Activated T-cell treated with anti-CD3 and anti-CD28 coated beads for 4 hours (primary cell): ENCODE measurements around the gene PLA2G7.
"Not testable (repeated sequence)": the region's sequence is repeated elsewhere in the genome, so short reads cannot be mapped to it uniquely, and the experiment has no call there.

ENCODE experiments used
- DNase-seq: peaks from one replicate; pipeline ENCODE4 v3.0.0-alpha.2; 2020

The PLA2G7 gene

DNA sequence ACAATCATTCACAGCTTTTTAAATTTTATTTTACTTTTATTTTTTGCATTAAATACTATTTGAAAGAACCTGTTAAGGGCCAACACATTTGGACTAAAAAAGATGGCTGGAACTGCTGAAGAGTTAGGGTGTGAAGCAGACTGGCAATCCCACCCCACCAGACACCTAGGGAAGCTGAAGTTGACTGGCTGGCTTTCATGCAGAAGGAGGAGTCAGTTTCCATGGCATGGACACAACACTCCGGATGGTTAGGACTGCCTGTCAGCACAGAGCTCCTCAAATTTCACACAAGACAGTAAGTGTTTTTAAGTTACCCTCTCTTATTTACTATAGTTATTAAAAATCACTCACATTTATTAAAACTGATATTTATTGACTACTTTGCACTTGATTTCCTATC, 11.5 kb upstream of the PLA2G7 start, which contains the start of gene ANKRD66:
Gene ANKRD66, plus strand, starts transcription at position 238 of the 400 bp plus-strand sequence. CDS start 5,016 bp downstream, outside the sequence.
- no peak for DNase-seq

DNA sequence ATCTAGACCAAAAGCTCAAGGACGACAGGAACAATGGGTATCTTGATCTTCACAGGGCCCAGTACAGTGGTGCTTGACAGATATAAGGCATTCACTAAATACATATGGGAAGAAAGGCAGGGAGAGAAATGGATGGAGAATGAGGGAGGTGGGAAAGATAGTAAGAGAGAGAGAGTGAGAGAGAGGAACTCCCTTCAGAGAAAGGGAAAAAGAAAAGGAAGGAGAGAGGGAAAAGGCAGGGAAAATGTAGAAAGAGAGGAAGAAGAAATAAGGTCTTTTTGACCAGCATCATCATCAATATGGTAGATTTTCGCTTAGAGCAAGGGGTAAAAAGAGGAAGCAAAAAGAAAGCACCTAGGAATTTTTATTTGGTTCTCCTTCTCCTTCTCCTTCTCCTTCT, 10.8 kb upstream of the PLA2G7 start:
- no peak for DNase-seq

DNA sequence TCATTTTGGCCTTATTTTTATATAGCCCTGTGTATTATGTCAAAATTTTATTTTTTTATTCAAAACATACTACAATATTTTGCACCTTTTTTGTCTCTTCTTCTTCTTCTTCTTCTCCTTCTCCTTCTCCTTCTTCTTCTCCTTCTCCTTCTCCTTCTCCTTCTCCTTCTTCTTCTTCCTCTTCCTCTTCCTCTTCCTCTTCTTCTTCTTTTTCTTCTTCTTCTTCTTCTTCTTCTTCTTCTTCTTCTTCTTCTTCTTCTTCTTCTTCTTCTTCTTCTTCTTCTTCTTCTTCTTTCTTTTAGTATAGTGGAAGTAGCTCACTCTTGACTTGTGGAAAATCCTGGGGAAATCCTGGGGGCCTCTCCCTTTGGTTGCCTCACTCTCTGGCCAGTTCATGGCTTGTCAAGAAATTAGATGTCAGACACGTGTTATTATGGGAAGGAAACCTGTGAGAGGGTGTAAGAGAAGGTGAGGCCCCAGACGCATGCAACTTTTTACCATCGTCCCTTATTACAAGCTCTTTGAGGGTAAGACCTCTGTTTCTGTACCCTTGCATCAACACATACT, 9.1 kb upstream of the PLA2G7 start:
- not testable (repeated sequence) for DNase-seq

DNA sequence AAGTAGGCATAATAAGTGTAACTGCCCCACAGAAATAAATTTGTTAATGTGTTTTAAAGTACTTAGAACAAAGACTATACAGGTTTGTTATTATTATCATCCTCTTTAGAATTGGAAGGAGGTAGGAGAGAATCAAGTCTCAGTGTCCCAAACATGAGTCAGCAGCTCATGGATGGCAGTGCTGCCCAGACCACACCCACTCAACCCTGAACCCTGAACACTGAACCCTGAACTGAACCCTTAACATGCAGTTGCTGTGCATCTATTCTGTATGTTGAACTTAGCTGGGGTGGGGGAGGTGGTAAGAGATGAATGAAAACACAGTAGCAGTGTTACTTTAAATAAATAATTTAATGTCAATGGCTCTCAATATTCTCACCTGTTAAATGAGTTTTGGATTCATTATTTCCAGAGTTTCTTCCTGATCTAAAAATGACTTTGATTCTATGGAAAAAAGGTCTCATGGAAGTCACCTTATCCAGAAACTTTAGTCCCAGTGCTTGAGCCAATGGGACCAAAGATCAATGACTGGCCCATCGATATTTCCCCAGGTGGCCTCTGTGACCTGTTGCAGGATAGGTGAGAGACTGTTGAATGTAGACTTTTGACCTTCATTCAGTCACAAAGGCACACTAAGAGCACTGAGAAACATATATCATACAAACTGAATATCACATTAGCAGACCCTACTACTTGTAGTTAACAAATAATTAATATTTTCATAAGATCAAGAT, 8.4 kb upstream of the PLA2G7 start:
- DNase-seq = no peak

DNA sequence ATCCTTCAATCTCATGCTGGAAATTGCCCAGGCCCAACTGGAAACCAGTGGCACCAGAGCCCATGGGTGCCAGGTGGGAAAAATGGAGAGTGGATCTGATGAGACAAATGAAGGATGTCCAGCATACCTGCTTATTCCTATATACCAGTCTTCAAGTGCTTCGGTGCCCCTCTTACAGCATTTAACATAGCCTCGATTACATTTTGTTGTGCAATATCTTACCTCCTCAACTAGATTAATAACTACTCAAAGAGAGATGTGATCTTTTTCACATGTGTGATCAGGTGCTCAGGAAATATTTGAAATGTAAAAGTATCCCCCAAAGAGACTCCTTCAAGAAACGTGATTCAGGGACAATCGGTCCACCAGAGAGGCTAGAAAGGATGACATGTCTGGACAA, 6.7 kb upstream of the PLA2G7 start:
- DNase-seq = no peak

DNA sequence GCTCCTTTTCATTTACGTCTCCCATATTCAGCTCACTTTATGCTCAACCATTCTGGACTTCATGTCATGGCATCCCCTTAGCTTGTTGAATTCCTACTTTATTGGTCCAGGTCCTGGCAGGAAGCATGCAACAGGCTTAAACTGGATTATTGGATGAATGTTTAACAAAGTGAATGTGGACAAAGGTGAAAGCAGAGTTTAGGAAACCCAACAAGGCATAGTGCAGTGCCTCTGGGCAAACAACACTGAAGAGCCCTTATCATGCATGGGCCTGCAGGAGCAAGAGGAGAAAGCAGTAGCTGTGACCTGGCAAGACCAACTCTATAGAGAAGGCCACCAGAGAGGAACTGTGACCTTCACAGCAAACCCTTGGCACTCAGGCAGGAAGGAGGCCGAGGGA, 6.3 kb upstream of the PLA2G7 start:
- no peak for DNase-seq

DNA sequence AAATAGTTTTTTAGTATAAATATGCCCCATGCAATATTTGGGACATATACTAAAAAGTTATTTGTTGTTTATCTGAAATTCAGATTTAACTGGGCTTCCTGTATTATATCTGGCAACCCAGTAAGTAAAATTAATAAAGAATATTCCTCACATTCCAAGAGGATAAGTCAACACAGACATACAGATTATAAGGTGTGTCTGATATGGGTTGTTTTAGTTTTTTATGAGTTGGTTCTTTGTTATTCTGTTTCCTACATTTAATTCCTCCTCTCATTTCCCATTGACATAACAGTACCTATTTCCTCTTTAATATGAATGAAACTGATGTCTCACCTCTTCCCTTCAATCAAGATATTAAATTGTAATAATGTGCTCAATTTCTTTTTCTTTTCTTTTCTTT, 1.7 kb upstream of the PLA2G7 start:
- DNase-seq = no peak

DNA sequence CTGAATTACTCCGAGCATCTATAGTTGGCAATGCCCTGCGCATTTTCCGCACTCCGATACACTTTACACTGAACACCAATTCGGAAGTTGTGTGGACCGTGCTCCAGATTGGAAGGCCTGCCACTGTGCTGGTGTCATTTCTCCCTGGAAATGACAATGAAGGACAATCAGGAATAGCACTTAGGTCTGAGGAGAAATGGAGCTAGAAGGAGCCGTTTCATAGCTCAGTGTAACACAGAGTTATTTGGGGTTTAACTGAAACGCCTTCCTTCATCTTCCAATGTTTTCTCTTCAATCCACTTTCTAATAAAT, 501 bp upstream of the PLA2G7 start:
- DNase-seq = no peak

DNA sequence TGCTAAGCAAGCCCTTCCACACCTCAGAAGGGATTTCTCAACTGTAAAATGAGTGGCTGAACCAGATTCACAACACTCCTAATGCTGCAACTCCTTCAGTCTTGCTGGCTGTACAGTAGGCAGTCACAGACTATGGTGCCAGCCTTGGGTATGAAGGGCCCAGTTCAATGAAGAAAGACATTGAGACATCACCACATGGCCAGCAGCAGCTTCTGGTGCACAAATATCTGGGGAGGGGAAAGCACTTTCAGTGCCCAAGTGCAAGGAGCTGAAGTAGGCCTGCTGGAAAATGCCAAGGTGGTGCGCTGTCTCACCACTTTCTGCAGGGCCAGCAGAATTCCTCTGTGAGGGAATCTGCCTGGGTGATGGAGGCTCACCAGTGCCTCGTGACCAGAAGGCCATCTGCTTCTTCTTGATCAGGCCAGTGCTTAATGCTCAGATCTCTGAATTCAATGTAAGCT, 1.8 kb downstream of the PLA2G7 start:
- no peak for DNase-seq

DNA sequence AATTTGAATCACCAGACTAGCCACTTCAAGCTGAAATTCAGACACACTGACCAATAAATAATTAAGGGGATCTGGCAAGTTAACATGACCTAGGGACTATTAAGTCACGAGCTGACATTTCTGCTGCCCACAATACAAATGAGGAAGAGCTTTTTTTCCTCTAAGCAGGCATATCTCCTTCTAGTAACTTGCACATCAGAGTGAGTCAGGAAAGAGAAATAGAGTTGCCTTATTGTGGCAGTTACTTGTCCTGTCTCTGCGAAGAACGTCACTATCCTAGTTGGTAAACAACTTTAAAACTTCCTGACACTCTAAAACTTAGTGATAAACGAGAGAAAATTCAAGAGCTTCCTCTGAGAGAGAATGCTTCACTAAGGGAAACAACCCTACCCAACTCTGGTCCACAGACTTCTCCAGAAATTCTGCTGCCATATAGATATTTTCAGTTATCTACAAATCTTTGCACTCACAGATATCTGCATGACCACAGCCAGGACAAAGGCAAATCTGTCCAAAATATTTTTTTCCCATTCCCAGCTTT, 4.2 kb downstream of the PLA2G7 start:
- DNase-seq = no peak

DNA sequence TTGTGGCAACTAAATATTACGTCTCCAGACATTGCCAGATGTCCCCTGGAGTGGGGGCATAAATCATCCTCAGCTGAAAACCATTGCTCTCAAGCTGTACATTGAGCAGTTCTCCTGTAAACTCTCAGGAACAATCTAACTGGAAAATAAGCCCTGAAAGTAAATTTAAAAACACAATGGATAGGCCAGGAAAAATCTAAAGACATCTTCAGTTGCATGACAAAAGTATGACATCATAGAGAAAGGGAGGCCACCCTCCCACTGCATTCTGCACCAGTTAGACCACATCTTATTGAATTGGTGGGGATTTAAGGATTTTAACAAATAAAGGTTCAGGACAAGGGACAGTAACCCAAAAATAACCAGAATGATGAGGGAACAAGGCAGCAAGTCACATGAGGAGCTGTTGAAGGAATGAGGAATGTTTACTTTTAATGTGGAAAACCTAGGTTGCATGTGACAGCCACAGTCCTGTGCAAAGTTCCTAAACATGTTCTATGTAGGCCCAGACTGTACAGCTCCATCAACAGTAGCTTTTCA, 5.3 kb downstream of the PLA2G7 start:
- no peak for DNase-seq

DNA sequence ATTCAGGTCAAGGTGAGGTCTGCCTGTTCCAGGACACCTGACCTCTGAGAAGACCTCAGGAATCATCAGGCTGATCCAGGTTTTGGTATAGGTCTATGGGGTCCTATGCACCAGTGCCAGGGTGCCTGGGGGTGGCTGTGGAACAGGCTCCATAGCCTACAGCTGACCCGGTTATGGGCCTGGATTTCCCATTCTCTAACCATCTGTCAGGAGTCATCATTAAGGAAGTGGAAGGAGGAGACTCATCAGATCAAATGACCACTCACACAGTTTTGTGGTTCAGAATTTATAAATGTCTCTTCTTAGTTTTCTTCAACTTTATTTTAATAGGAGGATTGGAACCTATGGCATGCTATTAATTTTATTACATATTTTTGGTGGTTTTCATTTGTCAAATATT, 14.8 kb downstream of the PLA2G7 start:
- DNase-seq = no peak

DNA sequence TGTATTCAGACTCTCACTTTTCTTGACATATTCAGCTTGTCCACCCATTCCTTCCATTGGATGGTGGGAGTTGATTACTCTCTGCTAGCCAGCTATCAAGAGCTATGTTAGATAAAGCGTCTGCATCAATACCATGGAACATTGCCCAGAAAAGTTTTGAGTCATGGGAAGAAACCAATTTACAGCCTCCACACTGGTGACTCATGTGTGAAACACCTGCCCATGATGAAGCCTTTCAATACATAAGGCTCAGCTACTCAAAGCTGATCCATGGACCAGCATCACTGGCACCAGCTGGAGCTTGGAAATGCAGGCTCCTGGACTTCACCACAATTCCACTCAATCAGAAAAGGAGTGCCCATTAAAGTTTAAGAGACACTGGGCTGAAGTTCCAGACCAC, 16.1 kb downstream of the PLA2G7 start:
- no peak for DNase-seq

DNA sequence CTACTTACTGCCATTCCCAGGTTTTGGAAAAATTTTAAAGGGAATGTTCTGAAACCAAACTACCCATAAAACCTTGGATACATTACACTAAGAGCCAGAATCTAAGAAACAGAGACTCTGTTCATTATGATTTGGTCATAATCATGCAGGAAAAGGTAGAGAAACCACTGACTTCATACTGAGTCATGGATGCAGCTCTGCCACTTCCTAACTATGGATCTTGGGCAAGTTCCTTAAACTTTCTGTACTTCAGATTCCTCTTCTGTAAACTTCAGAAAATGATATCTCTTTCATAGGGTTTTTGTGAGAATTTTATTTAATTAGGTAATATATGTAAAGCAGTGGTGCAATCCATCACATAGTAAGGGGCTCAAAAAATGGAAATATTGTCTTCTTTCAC, 20.0 kb downstream of the PLA2G7 start:
- no peak for DNase-seq

DNA sequence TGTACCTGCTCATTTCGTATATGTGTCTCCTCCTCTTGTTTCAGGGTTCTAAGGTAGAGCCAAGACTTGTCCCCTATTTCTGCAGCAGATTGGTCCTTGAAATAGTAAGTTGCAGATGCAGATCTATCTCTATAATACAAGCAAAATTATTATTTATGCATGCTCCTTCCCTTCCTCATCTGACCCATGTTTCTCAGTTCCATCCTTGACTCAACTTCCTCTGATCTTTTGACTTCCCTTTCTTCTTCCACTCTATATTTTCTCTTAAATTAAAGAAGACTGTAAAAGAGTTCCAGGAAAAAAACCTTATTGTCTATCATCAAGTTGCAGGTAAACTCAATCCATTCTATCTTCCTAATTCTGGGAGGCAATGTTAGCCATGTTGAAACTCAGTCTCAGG, 23.7 kb downstream of the PLA2G7 start:
- DNase-seq = no peak

DNA sequence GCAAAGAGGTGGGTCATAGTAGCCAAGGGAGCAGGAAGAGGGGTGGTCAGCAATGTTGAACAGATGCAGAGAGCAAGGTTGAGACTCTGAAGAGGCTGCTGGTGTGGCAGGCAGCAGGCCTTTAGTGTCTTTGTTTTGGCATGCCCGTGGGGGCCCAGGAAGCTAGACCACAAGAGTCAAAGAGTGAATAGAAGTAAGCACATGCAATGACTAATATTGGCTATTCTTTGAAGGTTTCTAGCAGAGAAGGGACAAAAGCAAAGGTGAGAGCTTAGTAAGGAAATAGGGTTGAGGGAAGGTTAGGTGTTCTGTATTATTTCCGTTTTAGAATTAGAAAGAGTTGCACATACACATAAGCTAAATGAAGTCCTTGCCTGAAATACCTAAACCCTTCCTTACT, 28.7 kb downstream of the PLA2G7 start:
- DNase-seq = no peak

DNA sequence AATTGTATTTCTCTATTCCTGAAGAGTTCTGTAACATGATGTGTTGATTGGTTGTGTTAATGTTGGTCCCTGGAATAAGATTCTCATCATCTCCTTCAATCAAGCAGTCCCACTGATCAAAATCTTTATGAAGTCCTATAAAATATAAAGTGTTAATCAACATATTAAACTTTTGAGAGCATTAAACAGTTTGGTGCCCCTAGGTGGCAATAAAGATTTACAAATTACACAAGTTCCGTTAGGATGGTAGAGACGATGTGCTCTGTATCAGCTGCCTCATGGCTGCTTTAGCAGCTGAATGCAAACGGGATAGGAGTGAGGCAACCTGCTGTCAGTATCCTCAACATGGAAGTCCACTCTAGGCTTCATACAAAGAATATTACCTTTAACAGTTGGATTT, 30.6 kb downstream of the PLA2G7 start:
- DNase-seq = no peak

DNA sequence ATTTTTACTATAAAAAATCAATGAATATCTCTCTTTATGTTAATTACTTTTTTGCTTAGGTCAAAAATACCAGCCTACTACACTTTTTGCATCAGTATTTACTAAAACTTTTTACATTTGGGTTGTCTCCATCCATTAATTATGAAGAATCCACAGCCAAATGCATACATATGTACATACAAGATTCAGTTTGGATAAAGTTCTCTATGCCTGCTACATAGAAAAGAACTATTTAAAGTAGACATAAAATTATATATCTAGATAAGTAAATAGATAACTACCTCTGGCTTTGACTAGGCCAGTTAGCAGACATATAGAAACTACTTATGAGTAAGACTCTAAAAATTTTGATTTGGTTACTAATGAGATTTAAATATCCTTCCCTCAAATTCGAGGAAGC, 35.2 kb downstream of the PLA2G7 start:
- no peak for DNase-seq

DNA sequence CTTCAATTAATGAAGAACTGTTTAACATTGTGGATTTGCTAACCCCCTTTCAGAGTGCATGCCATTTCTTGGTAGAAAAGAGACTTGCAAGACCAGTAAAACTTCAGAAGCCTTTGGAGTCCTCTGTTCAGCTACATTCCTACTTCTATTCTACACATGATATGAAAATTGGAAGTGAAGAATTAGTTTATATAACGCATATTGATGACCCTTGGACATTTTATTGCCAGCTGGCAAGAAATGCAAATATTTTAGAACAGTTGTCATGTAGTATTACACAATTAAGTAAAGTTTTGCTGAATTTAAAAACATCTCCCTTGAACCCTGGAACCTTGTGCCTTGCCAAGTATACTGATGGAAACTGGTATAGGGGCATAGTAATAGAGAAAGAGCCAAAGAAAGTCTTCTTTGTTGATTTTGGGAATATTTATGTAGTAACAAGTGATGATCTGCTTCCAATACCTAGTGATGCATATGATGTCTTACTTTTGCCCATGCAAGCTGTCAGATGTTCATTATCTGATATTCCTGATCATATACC, 44.2 kb downstream of the PLA2G7 start:
- DNase-seq = no peak

DNA sequence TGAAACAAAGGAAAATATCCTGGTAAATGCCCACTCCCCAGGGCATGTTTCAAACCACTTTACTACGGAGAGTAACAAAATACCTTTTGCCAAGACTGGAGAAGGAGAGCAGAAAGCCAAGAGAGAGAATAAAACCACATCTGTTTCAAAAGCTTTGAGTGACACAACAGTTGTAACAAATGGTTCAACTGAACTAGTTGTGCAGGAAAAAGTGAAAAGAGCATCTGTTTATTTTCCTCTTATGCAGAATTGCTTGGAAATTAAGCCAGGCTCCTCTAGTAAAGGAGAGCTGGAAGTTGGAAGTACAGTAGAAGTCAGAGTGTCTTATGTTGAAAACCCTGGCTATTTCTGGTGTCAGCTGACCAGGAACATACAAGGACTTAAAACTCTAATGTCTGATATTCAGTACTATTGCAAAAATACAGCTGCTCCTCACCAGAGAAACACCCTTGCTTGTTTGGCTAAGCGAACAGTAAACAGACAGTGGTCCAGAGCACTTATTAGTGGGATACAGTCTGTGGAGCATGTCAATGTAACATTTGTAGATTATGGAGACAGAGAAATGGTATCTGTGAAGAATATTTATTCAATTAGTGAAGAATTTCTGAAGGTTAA, 44.9 kb downstream of the PLA2G7 start:
- no peak for DNase-seq

DNA sequence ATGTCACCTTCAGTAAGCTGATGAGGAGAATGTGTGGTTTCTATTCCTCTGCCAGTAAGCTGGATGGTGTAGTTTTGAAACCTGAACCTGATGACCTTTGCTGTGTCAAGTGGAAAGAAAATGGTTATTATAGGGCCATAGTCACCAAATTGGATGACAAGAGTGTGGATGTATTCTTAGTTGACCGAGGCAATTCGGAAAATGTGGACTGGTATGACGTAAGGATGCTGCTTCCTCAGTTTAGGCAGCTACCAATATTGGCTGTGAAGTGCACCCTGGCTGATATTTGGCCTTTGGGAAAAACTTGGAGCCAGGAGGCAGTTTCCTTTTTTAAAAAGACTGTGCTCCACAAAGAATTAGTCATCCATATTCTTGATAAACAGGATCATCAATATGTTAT, 45.5 kb downstream of the PLA2G7 start:
- DNase-seq = no peak

DNA sequence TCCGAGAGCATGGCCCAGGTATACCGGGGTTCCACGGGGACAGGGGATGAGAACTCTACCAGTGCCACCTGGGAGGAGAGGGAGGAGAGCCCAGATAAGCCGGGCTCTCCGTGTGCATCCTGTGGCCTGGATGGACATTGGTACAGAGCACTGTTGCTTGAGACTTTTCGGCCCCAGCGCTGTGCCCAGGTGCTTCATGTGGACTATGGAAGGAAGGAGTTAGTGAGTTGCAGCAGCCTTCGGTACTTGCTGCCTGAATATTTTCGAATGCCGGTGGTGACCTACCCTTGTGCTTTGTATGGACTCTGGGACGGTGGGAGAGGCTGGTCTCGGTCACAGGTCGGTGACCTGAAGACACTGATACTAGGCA, 46.2 kb downstream of the PLA2G7 start:
- DNase-seq = no peak

DNA sequence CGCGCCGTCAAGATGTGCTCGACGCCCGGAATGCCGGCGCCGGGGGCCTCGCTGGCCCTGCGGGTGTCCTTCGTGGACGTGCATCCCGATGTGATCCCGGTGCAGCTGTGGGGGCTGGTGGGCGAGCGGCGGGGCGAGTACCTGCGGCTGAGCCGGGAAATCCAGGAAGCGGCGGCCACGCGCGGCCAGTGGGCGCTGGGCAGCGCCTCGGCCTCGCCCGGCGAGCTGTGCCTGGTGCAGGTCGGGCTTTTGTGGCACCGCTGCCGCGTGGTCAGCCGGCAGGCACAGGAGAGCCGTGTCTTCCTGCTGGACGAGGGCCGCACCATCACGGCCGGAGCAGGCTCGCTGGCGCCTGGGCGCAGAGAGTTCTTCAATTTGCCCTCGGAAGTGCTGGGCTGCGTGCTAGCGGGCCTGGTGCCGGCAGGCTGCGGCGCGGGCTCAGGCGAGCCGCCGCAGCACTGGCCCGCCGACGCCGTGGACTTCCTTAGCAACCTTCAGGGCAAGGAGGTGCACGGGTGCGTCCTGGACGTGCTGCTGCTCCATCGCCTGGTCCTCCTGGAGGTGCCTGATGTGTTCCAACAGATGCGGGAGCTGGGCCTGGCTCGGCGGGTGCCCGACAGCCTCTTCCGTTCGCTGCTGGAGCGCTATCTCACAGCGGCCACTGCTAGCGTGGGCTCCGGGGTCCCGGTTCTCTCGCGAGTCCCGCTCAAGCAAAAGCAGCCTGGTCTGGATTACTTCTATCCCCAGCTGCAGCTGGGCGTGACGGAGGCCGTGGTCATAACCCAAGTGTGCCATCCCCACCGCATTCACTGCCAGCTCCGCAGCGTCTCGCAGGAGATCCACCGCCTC, 46.8 kb downstream of the PLA2G7 start:
- no peak for DNase-seq
